A549 (cell line): ENCODE measurements around the gene GAP43. TPM values are rescaled to one million over a fixed set of nuclear protein-coding genes. Genes with fewer than 3 reads are reported as not detected.

Source experiments
- ATAC-seq, 2 experiments: fragments of 200-7000 bp in 1 of 2; fragments of >200 bp in 1 of 2; cut with Nextera tagmentation in 1 of 2; cut with Tn5 transposase in 1 of 2; 3 replicates each; pipeline versions ENCODE4 v1.8.0 to v1.9.1; 2018 to 2020; ENCODE audit warnings: mild to moderate bottlenecking in 1 of 2, moderate library complexity in 1 of 2
- CTCF ChIA-PET: fragments of 300-600 bp; sonication (Branson Sonifier 250); formaldehyde crosslinking; extraction: SDS; loops from one replicate; lab custom pipeline; 2021; ENCODE audit warnings: antibody characterized with exemption, inconsistent platforms; lab: Yijun Ruan, JAX
- POLR2A ChIA-PET: fragments of 350-600 bp; formaldehyde crosslinking; extraction: SDS; loops from one replicate; lab custom pipeline; 2021; ENCODE audit warnings: antibody characterized with exemption, inconsistent platforms; lab: Yijun Ruan, JAX
- DNase-seq, 2 experiments: peaks; one replicate each; pipeline versions ENCODE4 v3.0.0 to v3.0.0-alpha.2; 2011 to 2016; ENCODE audit warnings: low read depth in 1 of 2, low spot score in 1 of 2
- FAIRE-seq: peaks from 2 replicates; lab custom pipeline; 2011; peaks lifted over from hg19 to GRCh38; lab: Jason Lieb, UNC
- H3K27ac ChIP-seq, 2 experiments: fragments of >200 bp; sonication (Bioruptor Twin); formaldehyde crosslinking; 3 replicates each; pipeline ENCODE4 v1.5.1; 2016 to 2017
- H3K4me1 ChIP-seq: fragments of >200 bp; sonication (Bioruptor Twin); formaldehyde crosslinking; 3 replicates; pipeline ENCODE4 v1.6.1; 2016
- H3K4me2 ChIP-seq: fragments of >200 bp; sonication (Bioruptor Twin); formaldehyde crosslinking; 3 replicates; pipeline ENCODE4 v1.6.1; 2016
- H3K4me3 ChIP-seq: fragments of >200 bp; sonication (Bioruptor Twin); formaldehyde crosslinking; 3 replicates; pipeline ENCODE4 v1.5.1; 2016
- H3K9me3 ChIP-seq: fragments of >200 bp; sonication (Bioruptor Twin); formaldehyde crosslinking; 3 replicates; pipeline ENCODE4 v1.6.1; 2016
- BHLHE40 ChIP-seq: IDR thresholded peaks from 2 replicates; pipeline ENCODE4 v1.6.1; 2012; ENCODE audit warnings: low read depth, low read length, inconsistent platforms
- CBX8 ChIP-seq: fragments of 200-600 bp; sonication (generic); IDR thresholded peaks from 2 replicates; pipeline ENCODE4 v1.6.1; 2016
- CTCF ChIP-seq: fragments of >200 bp; sonication (Bioruptor Twin); formaldehyde crosslinking; IDR thresholded peaks from 3 replicates; pipeline ENCODE4 v1.5.1; 2016
- EHF ChIP-seq: fragments of 250-450 bp; sonication (Bioruptor Pico); IDR thresholded peaks from 2 replicates; pipeline ENCODE4 v1.5.0; 2020; ENCODE audit warnings: mild to moderate bottlenecking
- EHMT2 ChIP-seq: fragments of 200-600 bp; sonication (generic); IDR thresholded peaks from 2 replicates; pipeline ENCODE4 v1.6.1; 2016; ENCODE audit warnings: antibody characterized with exemption, low read depth, mild to moderate bottlenecking, moderate library complexity
- ELK1 ChIP-seq: fragments of 150-350 bp; IDR thresholded peaks from 2 replicates; pipeline ENCODE4 v1.6.1; 2014; ENCODE audit warnings: low read depth, mild to moderate bottlenecking, low read length
- EP300 ChIP-seq, 2 experiments: fragments of >200 bp; sonication (Bioruptor Twin); formaldehyde crosslinking; IDR thresholded peaks; 2 replicates in 1 of 2; 3 replicates in 1 of 2; pipeline ENCODE4 v1.6.1; 2016 to 2017
- GATA3 ChIP-seq: IDR thresholded peaks from 2 replicates; pipeline ENCODE4 v1.6.1; 2012; ENCODE audit warnings: borderline replicate concordance
- HEYL ChIP-seq: fragments of 250-450 bp; sonication (Bioruptor Pico); IDR thresholded peaks from 2 replicates; pipeline ENCODE4 v1.8.0; 2021; ENCODE audit warnings: mild to moderate bottlenecking, moderate library complexity
- KDM5A ChIP-seq: fragments of 200-600 bp; sonication (generic); IDR thresholded peaks from 2 replicates; pipeline ENCODE4 v1.6.1; 2016; ENCODE audit warnings: antibody characterized with exemption, mild to moderate bottlenecking
- MAX ChIP-seq: IDR thresholded peaks from 2 replicates; pipeline ENCODE4 v1.6.1; 2012
- MAZ ChIP-seq: fragments of 150-350 bp; IDR thresholded peaks from 2 replicates; pipeline ENCODE4 v1.6.1; 2014; ENCODE audit warnings: antibody characterized with exemption, low read depth, low read length, borderline replicate concordance
- MYC ChIP-seq: IDR thresholded peaks from 2 replicates; pipeline ENCODE4 v1.6.1; 2012; ENCODE audit warnings: mild to moderate bottlenecking, inconsistent platforms, low read length, improper control_type of control experiment, borderline replicate concordance
- NFE2L2 ChIP-seq: fragments of 150-350 bp; conservative IDR thresholded peaks from 2 replicates; pipeline ENCODE4 v1.6.1; 2014; ENCODE audit warnings: low read length
- NPAS2 ChIP-seq: fragments of 250-450 bp; sonication (Bioruptor Pico); IDR thresholded peaks from 2 replicates; pipeline ENCODE4 v1.8.0; 2022; ENCODE audit warnings: mild to moderate bottlenecking, moderate library complexity, borderline replicate concordance
- NR3C1 ChIP-seq: fragments of >200 bp; sonication (Bioruptor Twin); formaldehyde crosslinking; IDR thresholded peaks from 3 replicates; pipeline ENCODE4 v1.6.1; 2017
- PBX3 ChIP-seq: IDR thresholded peaks from 2 replicates; pipeline ENCODE4 v1.6.1; 2012
- RAD21 ChIP-seq, 2 experiments: fragments of >200 bp in 1 of 2; sonication (Bioruptor Twin) in 1 of 2; formaldehyde crosslinking in 1 of 2; IDR thresholded peaks in 1 of 2; conservative IDR thresholded peaks in 1 of 2; 2 replicates in 1 of 2; 3 replicates in 1 of 2; pipeline ENCODE4 v1.6.1; 2012 to 2018; ENCODE audit warnings: inconsistent platforms in 1 of 2
- RARB ChIP-seq: fragments of 250-450 bp; sonication (Bioruptor Pico); IDR thresholded peaks from 2 replicates; pipeline ENCODE4 v1.8.0; 2021; ENCODE audit warnings: mild to moderate bottlenecking, moderate library complexity
- RCOR1 ChIP-seq: fragments of 150-350 bp; IDR thresholded peaks from 2 replicates; pipeline ENCODE4 v1.6.1; 2014; ENCODE audit warnings: antibody characterized with exemption, low read length, low read depth
- RFX5 ChIP-seq: fragments of 450-650 bp; IDR thresholded peaks from 2 replicates; pipeline ENCODE4 v1.7.1; 2014; ENCODE audit warnings: antibody characterized with exemption, mild to moderate bottlenecking, moderate library complexity
- SMC3 ChIP-seq: fragments of >200 bp; sonication (Bioruptor Twin); formaldehyde crosslinking; IDR thresholded peaks from 3 replicates; pipeline ENCODE4 v1.6.1; 2018; ENCODE audit warnings: inconsistent platforms
- SREBF2 ChIP-seq: fragments of 450-650 bp; IDR thresholded peaks from 2 replicates; pipeline ENCODE4 v1.6.1; 2014; ENCODE audit warnings: mild to moderate bottlenecking, moderate library complexity
- TP53 ChIP-seq: fragments of 250-450 bp; sonication (Bioruptor Pico); IDR thresholded peaks from 2 replicates; pipeline ENCODE4 v1.5.0; 2021; ENCODE audit warnings: mild to moderate bottlenecking, moderate library complexity
- USF2 ChIP-seq: fragments of 450-650 bp; IDR thresholded peaks from 2 replicates; pipeline ENCODE4 v1.6.1; 2014; ENCODE audit warnings: antibody characterized with exemption
- ZC3H11A ChIP-seq: fragments of 450-650 bp; IDR thresholded peaks from 2 replicates; pipeline ENCODE4 v1.6.1; 2014; ENCODE audit warnings: antibody characterized with exemption, mild to moderate bottlenecking
- ZFP36 ChIP-seq: fragments of 450-650 bp; IDR thresholded peaks from 2 replicates; pipeline ENCODE4 v1.6.1; 2014; ENCODE audit warnings: borderline replicate concordance; ENCODE audit not compliant: partially characterized antibody
- WGBS: methylation state at CpG from one replicate; pipeline ENCODE4 v1.1.6; 2017; ENCODE audit errors: missing lambda C conversion rate; 5-methylcytosine and 5-hydroxymethylcytosine counted together
- polyA minus RNA-seq: library from RNA; depleted of rRNA, polyadenylated mRNA; stranded (reverse); fragments of >200 nt; gene quantifications from 2 replicates; pipeline ENCODE4 v1.2.3, GENCODE V29; 2011; rRNA and poly(A)+ RNA removed
- polyA plus RNA-seq, 4 experiments: library from polyadenylated mRNA; depleted of rRNA in 3 of 4; stranded (reverse); fragments of >200 nt; fragmentation: RNase III in 1 of 4; extraction: RNeasy Plus Mini Kit Qiagen cat#74134 plus additional on column Dnase treatment in 1 of 4; gene quantifications; 2 replicates in 3 of 4; 3 replicates in 1 of 4; pipeline ENCODE4 v1.2.3, GENCODE V29; 2011 to 2017

GAP43 gene
- polyA plus RNA-seq (2011; rRNA removed), result not detected in 2 replicates
- 0.04 TPM in 1 of 2 replicates, not detected in the other for polyA plus RNA-seq (2012; cell fraction: cytosol; rRNA removed)
- polyA plus RNA-seq (2012; cell fraction: nucleus; rRNA removed), result not detected in 2 replicates
- polyA plus RNA-seq (2017; fragmentation: RNase III; extraction: RNeasy Plus Mini Kit Qiagen cat#74134 plus additional on column Dnase treatment), result not detected in 3 replicates
- polyA minus RNA-seq, result not detected in 2 replicates

GRCh38 chr3:115623044-115623868 lies at the start of gene GAP43:
GAP43 (plus strand) TSS chr3:115623510; CDS start chr3:115623690, 180 bp downstream.
- Histone ChIP-seq H3K9me3 (no peaks in the 10 kb centered on the region), H3K27ac (no peak within 1 kb of the TSS), H3K4me3 (peak within 1 kb of the TSS; percentile 31), H3K4me1 (no peaks in the 10 kb centered on the region), H3K4me2 (peak within 1 kb of the TSS; percentile 88)
- ChIA-PET POLR2A (no interaction called here), CTCF (interaction anchor here (0.6 kb wide), 1 partner anchor 378 kb away, joined by 3 read pairs; no protein-coding TSS in a partner anchor)
- FAIRE-seq, result no peak
- WGBS, result 19% methylated on average over 19 of the region's 20 CpGs
- ATAC-seq, result peak; percentile 88 to 90
- no peak for TF ChIP-seq MAZ
- no peak for TF ChIP-seq GATA3
- TF ChIP-seq EP300 (IDR thresholded peaks at IDR 0.05), result no peak
- TF ChIP-seq HEYL (CRISPR knock-in tag), result no peak
- no peak for TF ChIP-seq ZFP36
- no peak for TF ChIP-seq ELK1
- no peak for TF ChIP-seq USF2
- no peak for TF ChIP-seq RARB (CRISPR knock-in tag)
- TF ChIP-seq MAX, result no peak
- no peak for TF ChIP-seq KDM5A
- TF ChIP-seq ZC3H11A, result no peak
- no peak for TF ChIP-seq RAD21 (conservative IDR thresholded peaks at IDR 0.05 in 1 of 2, IDR thresholded peaks at IDR 0.05 in 1 of 2)
- TF ChIP-seq NPAS2 (CRISPR knock-in tag), result no peak
- TF ChIP-seq RFX5, result no peak
- TF ChIP-seq PBX3, result no peak
- peak; percentile 8 to 45 for DNase-seq

GRCh38 chr3:115576325-115576875 lies 46.9 kb upstream of the GAP43 start:
- CTCF ChIA-PET, result interaction anchor here (1.1 kb wide), 1 partner anchor 117 kb away, joined by 3 read pairs; no protein-coding TSS in a partner anchor
- ATAC-seq (no peak), DNase-seq (no peak), FAIRE-seq (no peak)
- no peaks in the 10 kb centered on the region for H3K9me3 ChIP-seq
- no peak overlapping the region for H3K4me3 ChIP-seq
- no peak for TF ChIP-seq ZC3H11A
- TF ChIP-seq CBX8, result no peak
- no peak for TF ChIP-seq EHMT2
- no peak for TF ChIP-seq BHLHE40
- TF ChIP-seq RCOR1, result no peak
- no peak for TF ChIP-seq MYC
- TF ChIP-seq ELK1, result no peak
- no peak for TF ChIP-seq NFE2L2
- TF ChIP-seq NR3C1, result no peak
- no peak for TF ChIP-seq EHF
- no peak for TF ChIP-seq HEYL (CRISPR knock-in tag)
- TF ChIP-seq SMC3, result no peak
- TF ChIP-seq TP53, result no peak
- no peak for TF ChIP-seq SREBF2
- TF ChIP-seq CTCF, result no peak
- no peak overlapping the region for H3K4me2 ChIP-seq
- H3K4me1 ChIP-seq, result no peaks in the 10 kb centered on the region
- no peak overlapping the region for H3K27ac ChIP-seq
- WGBS, result 4% methylated on average over 4 of the region's 4 CpGs
- POLR2A ChIA-PET, result no interaction called here
